ENCODE data around the gene PRPF6.

Gene PRPF6

GRCh38 chr20:63980806-63981728 is at the start of gene PRPF6:
PRPF6 (plus strand) TSS chr20:63981132; CDS start chr20:63981246, 114 bp downstream.
- peak; percentile 93 for DNase-seq

- no peak for DNase-seq
Measured at GRCh38 chr20:63931735-63932134, 49.2 kb upstream of the PRPF6 start.

- DNase-seq: no peak
Measured at GRCh38 chr20:63932606-63933160, 48.2 kb upstream of the PRPF6 start.

GRCh38 chr20:63933646-63934045 is 47.3 kb upstream of the PRPF6 start:
- DNase-seq: no peak

GRCh38 chr20:63934271-63935068 is 46.5 kb upstream of the PRPF6 start:
- no peak for DNase-seq

- DNase-seq: no peak
Measured at GRCh38 chr20:63935447-63935846, 45.5 kb upstream of the PRPF6 start.

- no peak for DNase-seq
Measured at GRCh38 chr20:63937596-63937995, 43.3 kb upstream of the PRPF6 start.

GRCh38 chr20:63939061-63939935 is 41.6 kb upstream of the PRPF6 start:
- DNase-seq: no peak

GRCh38 chr20:63940071-63940471 is 40.9 kb upstream of the PRPF6 start:
- DNase-seq: no peak

- DNase-seq: no peak
Measured at GRCh38 chr20:63940472-63941266, 40.3 kb upstream of the PRPF6 start.

GRCh38 chr20:63941282-63942081 is 39.5 kb upstream of the PRPF6 start:
- DNase-seq: no peak

- no peak for DNase-seq
Measured at GRCh38 chr20:63942250-63942951, 38.5 kb upstream of the PRPF6 start.

GRCh38 chr20:63942969-63943807 is 37.7 kb upstream of the PRPF6 start:
- no peak for DNase-seq

- no peak for DNase-seq
Measured at GRCh38 chr20:63943808-63944077, 37.2 kb upstream of the PRPF6 start.

GRCh38 chr20:63944078-63944941 is 36.6 kb upstream of the PRPF6 start:
- no peak for DNase-seq

GRCh38 chr20:63945031-63945658 is 35.8 kb upstream of the PRPF6 start:
- DNase-seq: no peak

GRCh38 chr20:63945921-63946920 is 34.7 kb upstream of the PRPF6 start:
- DNase-seq: no peak
